OCI-LY7 (cell line): ENCODE results near the gene VEGFA.

Experiments used
- CTCF ChIP-seq: fragments of 200-600 bp; sonication (generic); conservative IDR thresholded peaks from 2 replicates; pipeline ENCODE4 v1.5.1; 2014; ENCODE audit warnings: mild to moderate bottlenecking, antibody characterized with exemption, low read length, moderate library complexity, mixed read lengths
- EZH2phosphoT487 ChIP-seq: fragments of 200-600 bp; sonication (generic); IDR thresholded peaks from 2 replicates; pipeline ENCODE4 v1.6.1; 2018; ENCODE audit warnings: low read depth, borderline replicate concordance, mild to moderate bottlenecking, mixed run types, antibody characterized with exemption, low read length, moderate library complexity, mixed read lengths

- TF ChIP-seq CTCF (no peak), EZH2phosphoT487 (no peak)
These were observed 12.9 kb downstream of the VEGFA start for GRCh38 chr6:43782764-43783513.
